ENCODE measurements around the gene TNF. TPM values are rescaled to one million over a fixed set of nuclear protein-coding genes. Genes with fewer than 3 reads are reported as not detected.

Gene TNF
- total and polyA plus RNA-seq, 9 donors = 0.24 to 3.0 (median 0.79) TPM; not detected in 3

- no peaks in the 10 kb centered on the region for H3K36me3 ChIP-seq
- H3K27ac ChIP-seq = no peak overlapping the region
- TF ChIP-seq POLR2A (IDR thresholded peaks at IDR 0.05) (no peak), EP300 (IDR thresholded peaks at IDR 0.05) (no peak), CTCF (IDR thresholded peaks at IDR 0.05) (no peak)
- no peaks in the 10 kb centered on the region for H3K9me3 ChIP-seq
- no peak for DNase-seq
- H3K4me1 ChIP-seq (ENCODE audit: insufficient read depth) = no peaks in the 10 kb centered on the region
- H3K27me3 ChIP-seq = no peaks in the 10 kb centered on the region
- no peak overlapping the region for H3K4me3 ChIP-seq
- 76 to 79% (median 76%) methylated on average over 14 of the region's 14 CpGs for WGBS, 3 donors
- intact Hi-C loops (cut with DNase I) = no loop called here
Measured at GRCh38 chr6:31574106-31575061, 981 bp upstream of the TNF start.

DNA sequence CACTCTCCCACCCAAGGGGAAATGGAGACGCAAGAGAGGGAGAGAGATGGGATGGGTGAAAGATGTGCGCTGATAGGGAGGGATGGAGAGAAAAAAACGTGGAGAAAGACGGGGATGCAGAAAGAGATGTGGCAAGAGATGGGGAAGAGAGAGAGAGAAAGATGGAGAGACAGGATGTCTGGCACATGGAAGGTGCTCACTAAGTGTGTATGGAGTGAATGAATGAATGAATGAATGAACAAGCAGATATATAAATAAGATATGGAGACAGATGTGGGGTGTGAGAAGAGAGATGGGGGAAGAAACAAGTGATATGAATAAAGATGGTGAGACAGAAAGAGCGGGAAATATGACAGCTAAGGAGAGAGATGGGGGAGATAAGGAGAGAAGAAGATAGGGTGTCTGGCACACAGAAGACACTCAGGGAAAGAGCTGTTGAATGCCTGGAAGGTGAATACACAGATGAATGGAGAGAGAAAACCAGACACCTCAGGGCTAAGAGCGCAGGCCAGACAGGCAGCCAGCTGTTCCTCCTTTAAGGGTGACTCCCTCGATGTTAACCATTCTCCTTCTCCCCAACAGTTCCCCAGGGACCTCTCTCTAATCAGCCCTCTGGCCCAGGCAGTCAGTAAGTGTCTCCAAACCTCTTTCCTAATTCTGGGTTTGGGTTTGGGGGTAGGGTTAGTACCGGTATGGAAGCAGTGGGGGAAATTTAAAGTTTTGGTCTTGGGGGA lies 754 bp downstream of the TNF start:
- no peaks in the 10 kb centered on the region for H3K27me3 ChIP-seq
- DNase-seq = no peak
- H3K4me3 ChIP-seq = no peak overlapping the region
- H3K36me3 ChIP-seq = no peaks in the 10 kb centered on the region
- peaks cover 3% of the 10 kb centered on the region for H3K4me1 ChIP-seq (ENCODE audit: insufficient read depth)
- WGBS, 3 donors = 54 to 59% (median 56%) methylated on average over 8 of the region's 8 CpGs
- intact Hi-C loops (cut with DNase I) = no loop called here
- TF ChIP-seq CTCF (IDR thresholded peaks at IDR 0.05) (no peak), POLR2A (IDR thresholded peaks at IDR 0.05) (no peak)
- H3K9me3 ChIP-seq = no peaks in the 10 kb centered on the region
- H3K27ac ChIP-seq = no peak overlapping the region

GRCh38 chr6:31576897-31577578 lies 1.7 kb downstream of the TNF start:
- no peaks in the 10 kb centered on the region for H3K36me3 ChIP-seq
- H3K27ac ChIP-seq = no peak overlapping the region
- intact Hi-C loops (cut with DNase I) = no loop called here
- no peak for DNase-seq
- H3K4me3 ChIP-seq = no peak overlapping the region
- WGBS, 3 donors = 85 to 88% (median 88%) methylated on average over 19 of the region's 19 CpGs
- H3K27me3 ChIP-seq = no peaks in the 10 kb centered on the region
- TF ChIP-seq CTCF (IDR thresholded peaks at IDR 0.05) (no peak), POLR2A (IDR thresholded peaks at IDR 0.05) (no peak)
- H3K4me1 ChIP-seq (ENCODE audit: insufficient read depth) = peaks cover 5% of the 10 kb centered on the region
- H3K9me3 ChIP-seq = no peaks in the 10 kb centered on the region

- Histone ChIP-seq H3K36me3 (no peaks in the 10 kb centered on the region), H3K9me3 (no peaks in the 10 kb centered on the region), H3K27ac (no peak overlapping the region), H3K4me3 (no peak overlapping the region), H3K27me3 (no peaks in the 10 kb centered on the region), H3K4me1 (ENCODE audit: insufficient read depth) (peaks cover 5% of the 10 kb centered on the region)
- intact Hi-C loops (cut with DNase I) = no loop called here
- WGBS, 3 donors = 79 to 95% (median 85%) methylated on average over 3 of the region's 3 CpGs
- no peak for TF ChIP-seq POLR2A (IDR thresholded peaks at IDR 0.05)
- TF ChIP-seq EP300 (IDR thresholded peaks at IDR 0.05) = no peak
- no peak for TF ChIP-seq CTCF (IDR thresholded peaks at IDR 0.05)
- DNase-seq = no peak
Measured at GRCh38 chr6:31577579-31577966, 2.2 kb downstream of the TNF start.

Data from ovary (tissue), 9 donors.